ENCODE measurements around the gene NYAP2.

NYAP2 gene

GRCh38 chr2:225399504-225399903 is at the start of gene NYAP2:
TSS of gene NYAP2 (plus strand) at chr2:225399710. CDS start at chr2:225408881, 9,171 bp downstream.
- DNase-seq (ENCODE audit: low read depth in 2 of 2) = no peak

GRCh38 chr2:225353579-225354085 is 45.9 kb upstream of the NYAP2 start:
- DNase-seq (ENCODE audit: low read depth in 2 of 2) = no peak

- no peak for DNase-seq (ENCODE audit: low read depth in 2 of 2)
Measured at GRCh38 chr2:225354281-225354774, 45.2 kb upstream of the NYAP2 start.

- DNase-seq (ENCODE audit: low read depth in 2 of 2) = no peak
Measured at GRCh38 chr2:225355788-225356187, 43.7 kb upstream of the NYAP2 start.

- DNase-seq (ENCODE audit: low read depth in 2 of 2) = no peak
Measured at GRCh38 chr2:225366731-225367130, 32.8 kb upstream of the NYAP2 start.

DNA sequence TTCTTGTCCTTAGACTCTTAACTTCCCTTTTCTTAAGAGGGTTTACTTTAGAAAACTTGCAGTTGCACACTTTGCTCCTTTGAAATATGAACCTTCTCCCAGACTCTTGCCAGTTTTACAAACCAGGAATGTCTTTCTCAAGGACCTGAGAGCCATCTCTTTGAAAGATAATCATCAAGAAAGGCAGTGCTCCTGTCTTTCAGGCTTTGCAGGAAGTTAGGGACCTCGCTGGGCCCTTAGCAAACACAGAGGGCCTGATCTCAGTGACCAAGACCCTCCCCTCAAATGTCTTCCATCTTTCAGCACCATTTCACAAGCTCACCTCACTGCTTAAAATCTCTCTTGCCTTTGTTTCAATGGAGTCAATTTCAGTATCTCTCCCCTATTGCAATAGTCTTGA is 32.0 kb upstream of the NYAP2 start:
- no peak for DNase-seq (ENCODE audit: low read depth in 2 of 2)

DNA sequence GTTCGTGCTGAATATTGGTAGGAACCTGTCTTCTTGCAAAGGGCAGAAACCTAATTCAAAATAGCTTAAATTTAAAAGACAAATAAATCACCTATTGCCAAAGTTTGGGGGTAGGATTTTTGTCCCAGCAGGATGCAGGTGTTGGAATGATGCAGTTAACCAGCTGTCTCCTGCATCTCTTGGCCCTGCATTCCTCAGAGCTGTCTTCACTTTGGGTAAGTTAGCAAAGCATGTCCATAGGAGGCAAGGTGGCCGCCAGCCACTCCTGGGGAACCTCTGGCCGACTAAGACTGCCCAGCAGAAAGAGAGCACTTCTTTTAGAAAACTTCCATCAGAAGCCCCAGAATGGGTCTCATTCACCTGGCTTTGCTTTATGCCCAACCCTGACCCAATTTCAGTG is 20.5 kb upstream of the NYAP2 start:
- DNase-seq (ENCODE audit: low read depth in 2 of 2) = no peak

- no peak for DNase-seq (ENCODE audit: low read depth in 2 of 2)
Measured at GRCh38 chr2:225379856-225380255, 19.7 kb upstream of the NYAP2 start.

DNA sequence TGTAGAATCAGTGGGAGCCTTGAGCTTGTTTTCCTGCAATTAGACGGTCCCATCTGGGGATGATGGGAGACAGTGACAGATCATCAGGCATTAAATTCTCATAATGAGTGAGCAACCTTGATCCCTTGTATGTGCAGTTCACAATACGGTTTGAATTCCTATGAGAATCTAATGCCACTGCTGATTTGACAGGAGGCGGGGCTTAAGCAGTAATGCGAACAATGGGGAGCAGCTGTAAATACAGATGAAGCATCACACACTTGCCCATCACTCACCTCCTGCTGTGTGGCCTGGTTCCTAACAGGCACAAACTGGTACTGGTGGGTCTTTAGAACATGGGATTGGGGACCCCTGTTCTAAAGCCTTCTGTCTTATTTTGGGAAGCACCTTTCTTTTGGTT is 17.9 kb upstream of the NYAP2 start:
- DNase-seq (ENCODE audit: low read depth in 2 of 2) = no peak

- DNase-seq (ENCODE audit: low read depth in 2 of 2) = no peak
Measured at GRCh38 chr2:225398372-225398771, 1.1 kb upstream of the NYAP2 start.

- DNase-seq (ENCODE audit: low read depth in 2 of 2) = no peak
Measured at GRCh38 chr2:225400060-225400511, 576 bp downstream of the NYAP2 start.

DNA sequence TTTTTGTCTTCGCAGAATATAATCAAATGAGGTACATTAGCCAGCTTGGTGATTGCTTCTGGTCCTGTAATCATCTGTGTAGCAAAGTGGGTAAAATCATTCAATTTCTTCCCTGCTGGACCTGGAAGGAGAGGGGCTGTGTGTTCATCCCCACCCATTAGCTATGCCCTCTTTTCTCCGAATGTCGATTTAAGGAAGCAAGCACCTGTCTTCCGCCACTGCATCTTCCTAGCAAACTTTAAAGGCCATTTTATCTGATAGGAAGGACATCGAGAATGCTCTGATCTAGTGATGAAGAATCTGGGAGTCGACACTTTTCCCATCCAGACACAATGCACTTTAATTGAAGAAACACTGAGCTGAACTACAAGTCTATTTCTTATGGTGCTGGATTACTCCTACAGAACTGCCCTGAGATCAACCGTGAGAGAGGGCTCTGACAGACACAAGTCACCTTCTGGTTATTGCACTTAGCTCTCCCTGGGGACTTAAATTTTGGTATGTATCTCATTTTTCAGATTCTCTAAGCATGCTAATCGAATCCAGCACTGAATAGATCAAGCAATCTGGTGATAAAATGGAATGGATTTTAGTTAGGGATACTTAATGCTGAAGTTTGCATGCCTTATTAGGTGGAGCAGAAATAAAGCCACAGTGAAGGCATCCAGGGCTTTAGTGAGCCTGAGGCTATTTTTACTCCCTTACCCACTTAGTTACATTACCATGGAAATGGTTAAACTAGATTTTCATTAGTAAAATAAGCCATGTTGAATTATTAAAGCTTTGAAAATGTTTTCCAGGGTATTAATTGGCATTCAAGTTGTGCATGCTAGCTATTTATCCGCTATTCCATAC is 1.3 kb downstream of the NYAP2 start:
- no peak for DNase-seq (ENCODE audit: low read depth in 2 of 2)

GRCh38 chr2:225402210-225402776 is 2.8 kb downstream of the NYAP2 start:
- DNase-seq (ENCODE audit: low read depth in 2 of 2) = no peak

GRCh38 chr2:225411452-225411851 is 11.9 kb downstream of the NYAP2 start:
- no peak for DNase-seq (ENCODE audit: low read depth in 2 of 2)

DNA sequence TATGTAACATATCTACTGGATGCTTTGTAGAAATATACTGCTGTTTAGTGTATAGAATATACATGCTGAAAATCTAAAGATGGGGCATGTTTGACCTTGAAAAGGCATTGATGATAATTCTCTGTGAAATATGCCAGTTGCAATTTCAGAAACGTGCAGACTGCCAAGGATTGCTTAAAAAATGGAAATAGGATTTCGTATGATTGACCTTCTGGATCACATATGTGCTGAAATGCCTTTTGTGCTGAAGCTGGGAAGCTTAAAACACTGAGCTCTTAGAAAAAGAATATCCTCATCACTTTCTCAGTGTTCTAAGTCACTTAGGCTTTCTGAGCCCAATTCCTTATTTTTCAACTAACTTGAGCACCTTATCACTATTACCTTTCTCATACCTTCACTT is 14.3 kb downstream of the NYAP2 start:
- no peak for DNase-seq (ENCODE audit: low read depth in 2 of 2)

GRCh38 chr2:225414902-225415301 is 15.4 kb downstream of the NYAP2 start:
- DNase-seq (ENCODE audit: low read depth in 2 of 2) = no peak

DNA sequence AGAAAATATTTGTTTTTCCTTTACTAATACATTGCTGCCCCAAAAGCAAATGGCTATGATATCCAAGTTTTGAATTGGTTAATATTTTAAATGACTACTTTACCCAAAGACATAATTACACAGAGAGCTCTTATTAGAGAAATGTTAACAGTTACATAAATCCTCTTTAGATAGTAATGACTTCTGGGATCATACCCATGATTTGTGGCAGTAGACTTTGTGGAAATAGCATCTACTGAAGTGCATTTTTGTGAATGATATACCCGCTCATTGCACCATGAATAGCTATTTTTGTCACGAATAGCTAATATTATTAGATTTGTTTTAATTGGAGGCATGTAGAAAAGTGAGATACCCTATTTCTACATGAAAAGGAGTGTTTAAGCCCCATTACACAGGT is 15.8 kb downstream of the NYAP2 start:
- no peak for DNase-seq (ENCODE audit: low read depth in 2 of 2)

- no peak for DNase-seq (ENCODE audit: low read depth in 2 of 2)
Measured at GRCh38 chr2:225415792-225416191, 16.3 kb downstream of the NYAP2 start.

DNA sequence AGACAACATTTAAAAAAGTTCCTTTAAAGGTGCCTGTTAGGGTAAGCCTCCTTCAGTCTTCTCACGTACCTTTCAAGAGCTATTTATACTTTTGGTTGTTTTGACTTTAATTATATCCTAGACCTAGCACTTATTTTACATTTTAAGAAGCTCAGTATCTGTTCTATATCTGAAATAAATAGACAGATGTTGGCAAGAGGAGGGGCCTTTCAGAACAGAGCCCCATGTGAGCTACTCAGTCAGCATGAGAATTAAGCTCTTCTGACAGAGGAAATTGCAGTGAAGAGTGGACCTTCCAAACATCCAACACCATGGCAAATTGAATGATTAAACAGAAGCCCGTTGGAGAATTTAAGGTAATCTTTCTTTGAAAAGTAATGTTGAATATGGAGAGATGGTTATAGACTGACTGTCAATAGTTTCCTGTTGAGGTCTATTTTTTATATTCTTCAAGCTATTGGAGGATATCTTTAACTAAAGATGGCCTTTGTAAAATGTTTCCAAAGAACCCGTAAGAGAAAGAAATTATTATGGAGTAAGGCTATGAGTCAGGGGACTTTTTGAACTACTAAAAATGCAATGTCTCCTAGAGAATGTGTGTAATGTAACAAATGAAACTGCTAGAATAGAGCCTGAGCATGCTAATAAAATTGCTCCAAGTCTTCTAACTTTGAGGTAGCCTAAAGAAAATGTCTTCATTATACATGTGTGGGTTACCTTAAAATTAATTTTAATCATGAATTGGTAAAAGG is 17.3 kb downstream of the NYAP2 start:
- DNase-seq (ENCODE audit: low read depth in 2 of 2) = no peak

DNA sequence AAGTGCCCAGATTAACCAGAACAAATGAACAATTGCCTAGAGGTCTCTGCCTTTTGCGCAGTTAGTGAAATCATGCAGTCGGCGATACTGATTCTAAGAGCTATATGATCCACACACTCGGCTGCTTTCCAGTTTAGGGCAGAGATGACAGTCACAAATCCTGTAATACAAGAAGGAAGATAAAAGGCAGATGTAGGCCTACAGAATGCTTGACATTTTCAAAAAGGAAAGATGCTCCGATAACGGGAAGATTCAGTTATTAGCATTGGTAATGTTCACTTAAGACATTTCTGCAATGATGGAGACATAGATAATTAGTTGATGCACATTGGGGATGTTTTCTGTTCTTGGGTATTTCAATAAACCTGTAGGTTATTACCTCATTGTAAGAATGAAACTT is 19.5 kb downstream of the NYAP2 start:
- DNase-seq (ENCODE audit: low read depth in 2 of 2) = no peak

GRCh38 chr2:225422145-225422544 is 22.6 kb downstream of the NYAP2 start:
- DNase-seq (ENCODE audit: low read depth in 2 of 2) = no peak

GRCh38 chr2:225425284-225425683 is 25.8 kb downstream of the NYAP2 start:
- no peak for DNase-seq (ENCODE audit: low read depth in 2 of 2)
